ENCODE results near the gene MORC1.

DNA sequence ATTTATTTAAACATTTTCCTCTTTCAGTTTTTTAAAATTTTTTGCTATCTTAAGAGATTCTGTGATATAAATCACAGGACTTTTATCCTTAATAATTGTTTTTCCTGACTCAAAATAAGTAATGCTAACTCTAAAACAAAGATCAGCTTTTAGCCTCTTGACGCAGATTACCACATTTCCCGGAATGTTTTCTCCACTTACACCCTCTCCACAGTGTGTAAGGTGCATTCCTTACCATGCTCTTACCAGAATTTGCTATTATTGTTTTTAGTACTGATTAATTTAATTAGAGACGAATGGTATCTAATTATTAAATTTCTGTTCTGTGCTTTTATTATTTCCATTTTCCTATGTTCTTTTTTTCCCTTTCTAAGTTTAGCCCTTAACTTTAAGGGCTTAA is 199.1 kb downstream of the MORC1 start:
- TF ChIP-seq, protein P1, sequence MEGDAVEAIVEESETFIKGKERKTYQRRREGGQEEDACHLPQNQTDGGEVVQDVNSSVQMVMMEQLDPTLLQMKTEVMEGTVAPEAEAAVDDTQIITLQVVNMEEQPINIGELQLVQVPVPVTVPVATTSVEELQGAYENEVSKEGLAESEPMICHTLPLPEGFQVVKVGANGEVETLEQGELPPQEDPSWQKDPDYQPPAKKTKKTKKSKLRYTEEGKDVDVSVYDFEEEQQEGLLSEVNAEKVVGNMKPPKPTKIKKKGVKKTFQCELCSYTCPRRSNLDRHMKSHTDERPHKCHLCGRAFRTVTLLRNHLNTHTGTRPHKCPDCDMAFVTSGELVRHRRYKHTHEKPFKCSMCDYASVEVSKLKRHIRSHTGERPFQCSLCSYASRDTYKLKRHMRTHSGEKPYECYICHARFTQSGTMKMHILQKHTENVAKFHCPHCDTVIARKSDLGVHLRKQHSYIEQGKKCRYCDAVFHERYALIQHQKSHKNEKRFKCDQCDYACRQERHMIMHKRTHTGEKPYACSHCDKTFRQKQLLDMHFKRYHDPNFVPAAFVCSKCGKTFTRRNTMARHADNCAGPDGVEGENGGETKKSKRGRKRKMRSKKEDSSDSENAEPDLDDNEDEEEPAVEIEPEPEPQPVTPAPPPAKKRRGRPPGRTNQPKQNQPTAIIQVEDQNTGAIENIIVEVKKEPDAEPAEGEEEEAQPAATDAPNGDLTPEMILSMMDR (conservative IDR thresholded peaks at IDR 0.05): no peak
- TF ChIP-seq ZFX (IDR thresholded peaks at IDR 0.05): no peak
